Brain pericyte (primary cell): Measurements from ENCODE around the gene WARS2.

Experiments
- DNase-seq: peaks from one replicate; pipeline ENCODE4 v3.0.0-alpha.2; 2012; ENCODE audit warnings: low read depth, low spot score

WARS2 gene

DNA sequence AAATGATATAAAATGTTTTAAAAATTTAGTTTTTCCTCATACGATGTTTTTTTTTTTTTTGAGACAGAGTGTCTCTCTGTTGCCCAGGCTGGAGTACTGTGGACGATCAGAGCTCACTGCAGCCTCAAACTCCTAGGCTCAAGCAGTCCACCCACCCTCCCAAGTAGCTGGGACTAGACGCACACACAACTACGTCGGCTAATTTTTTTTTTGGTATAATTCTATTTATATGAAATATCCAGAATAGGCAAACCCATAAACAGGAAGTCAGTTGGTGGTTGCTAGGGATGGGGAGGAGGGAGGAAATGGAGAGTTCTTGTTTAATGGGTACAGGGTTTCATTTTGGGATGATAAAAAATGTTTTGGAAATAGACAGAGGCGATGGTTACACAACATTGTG, 56.5 kb downstream of the WARS2 start:
- DNase-seq = no peak

DNA sequence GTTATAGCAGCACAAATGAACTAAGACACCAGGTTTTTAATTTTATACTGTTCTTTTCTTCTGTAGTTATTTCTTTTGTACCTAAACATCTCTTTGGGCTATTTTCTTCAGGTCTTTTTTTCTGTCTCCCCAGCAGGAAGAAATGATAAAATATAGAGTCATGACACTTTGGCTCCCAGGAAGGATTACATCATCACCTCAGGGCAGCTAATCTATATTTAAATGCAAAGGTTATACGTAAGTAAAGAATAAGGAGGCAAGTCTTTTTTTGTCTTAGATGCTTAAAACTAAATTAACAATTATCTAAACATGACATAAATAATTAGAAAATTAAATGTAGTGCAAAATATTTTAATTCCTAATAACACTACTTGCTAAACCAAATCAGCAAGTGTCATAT, 57.0 kb downstream of the WARS2 start:
- DNase-seq = no peak

DNA sequence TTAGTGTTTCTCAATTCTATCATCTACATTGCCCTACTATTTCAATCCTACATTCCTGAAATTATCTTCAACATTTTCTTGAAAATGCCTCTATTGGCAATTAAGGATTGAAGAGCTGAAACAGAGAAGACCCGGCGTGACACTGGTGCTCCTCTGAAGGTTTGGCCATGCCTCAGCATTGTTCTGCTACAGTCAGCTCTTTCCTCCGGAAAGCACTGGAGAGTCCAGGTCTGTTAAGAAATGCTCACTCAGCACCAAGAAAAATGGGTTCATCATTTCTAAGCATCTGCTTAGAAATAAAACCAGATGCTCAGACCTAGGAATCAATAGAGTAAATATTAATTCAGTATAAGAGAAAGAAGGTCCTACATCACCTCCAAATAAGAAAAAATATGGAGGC, 58.8 kb downstream of the WARS2 start:
- no peak for DNase-seq

DNA sequence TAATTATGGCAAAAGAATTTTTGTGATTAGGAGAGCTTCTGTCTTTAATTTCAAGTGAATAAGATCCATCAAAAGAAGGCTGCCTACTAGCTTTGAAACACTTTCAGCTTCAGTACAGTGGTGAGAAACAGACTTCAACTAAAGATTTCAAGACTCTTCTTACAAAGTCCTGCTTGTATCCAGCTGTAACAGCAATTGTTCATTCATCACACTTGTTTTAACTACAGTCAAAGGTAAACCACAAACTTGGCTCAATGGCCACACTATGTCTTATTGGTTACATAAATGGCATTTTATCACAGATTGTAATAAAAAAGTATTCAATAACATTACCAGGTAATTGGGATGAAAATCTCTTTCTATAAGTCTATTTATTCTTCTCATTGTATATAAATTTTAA, 59.2 kb downstream of the WARS2 start:
- no peak for DNase-seq

DNA sequence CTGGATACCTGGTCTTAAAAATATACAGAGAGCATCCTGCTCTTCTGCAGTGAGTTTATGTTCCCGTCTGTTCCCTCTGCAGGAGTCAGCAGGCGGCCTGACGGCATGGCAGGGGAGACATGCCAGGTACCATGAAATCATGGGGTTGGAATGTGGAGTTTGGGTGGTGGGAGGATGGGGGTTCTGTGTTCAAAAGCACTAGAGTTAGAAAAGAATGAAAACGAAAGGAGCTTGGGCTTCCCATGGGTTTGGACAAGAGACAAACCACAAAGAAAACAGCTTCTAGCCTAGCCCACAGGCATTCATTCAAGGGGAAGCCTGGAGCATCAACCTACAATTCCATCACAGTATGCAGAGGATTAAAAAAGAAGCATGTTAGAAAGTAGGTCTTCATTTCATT, 59.9 kb downstream of the WARS2 start:
- DNase-seq = peak; percentile 81

DNA sequence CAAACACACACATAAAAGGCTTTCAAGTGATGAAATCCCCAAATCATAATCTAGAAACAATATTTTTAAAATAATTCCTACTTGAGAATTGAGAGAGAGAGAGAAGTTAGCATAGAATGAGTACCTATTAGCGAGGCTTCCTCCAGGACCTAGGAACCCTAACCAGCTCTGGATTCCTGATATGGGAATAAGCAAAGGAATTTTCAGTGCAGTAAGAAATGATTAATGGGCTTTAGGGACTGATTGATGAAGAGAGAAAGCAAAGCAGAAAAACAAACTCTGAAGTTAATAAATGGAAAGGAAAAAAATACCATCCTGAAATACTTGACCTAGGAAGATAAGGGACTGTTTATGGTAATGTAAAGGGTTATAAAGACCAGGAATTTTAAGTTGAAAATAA, 60.6 kb downstream of the WARS2 start:
- DNase-seq = no peak

DNA sequence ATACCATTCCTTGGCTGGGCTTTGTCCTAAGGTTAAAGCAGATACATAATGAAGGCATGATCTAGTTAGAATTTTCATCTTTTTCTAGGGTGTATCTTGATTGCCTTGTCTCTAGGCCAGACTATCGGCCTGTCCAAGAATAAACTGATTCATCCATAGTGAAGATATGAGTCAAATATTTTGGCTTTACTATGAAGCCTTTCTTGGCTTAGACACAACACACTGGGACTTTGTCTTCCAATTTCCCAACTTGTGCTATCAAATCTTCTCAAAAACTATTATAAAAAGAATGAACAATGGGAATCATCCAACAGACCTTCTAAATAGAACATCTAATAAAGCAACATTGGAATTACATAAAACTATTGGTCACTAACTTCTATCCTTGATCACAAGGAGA, 64.8 kb downstream of the WARS2 start:
- no peak for DNase-seq

DNA sequence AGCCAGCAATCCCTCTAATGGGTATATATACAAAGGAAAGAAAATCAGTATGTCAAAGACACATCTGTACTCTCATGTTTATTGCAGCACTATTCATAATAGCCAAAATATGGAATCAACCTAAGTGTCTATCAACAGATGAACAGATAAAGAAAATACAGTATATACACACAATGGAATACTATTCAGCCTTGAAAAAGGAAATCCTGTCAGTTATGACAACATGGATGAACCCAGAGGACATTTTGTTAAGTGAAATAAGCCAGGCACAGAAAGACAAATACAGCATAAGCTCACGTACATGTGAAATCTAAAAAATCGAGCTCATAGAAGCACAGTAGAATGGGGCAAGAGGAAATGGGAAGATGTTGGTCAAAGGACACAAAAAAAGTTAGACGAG, 69.1 kb downstream of the WARS2 start:
- DNase-seq = no peak

DNA sequence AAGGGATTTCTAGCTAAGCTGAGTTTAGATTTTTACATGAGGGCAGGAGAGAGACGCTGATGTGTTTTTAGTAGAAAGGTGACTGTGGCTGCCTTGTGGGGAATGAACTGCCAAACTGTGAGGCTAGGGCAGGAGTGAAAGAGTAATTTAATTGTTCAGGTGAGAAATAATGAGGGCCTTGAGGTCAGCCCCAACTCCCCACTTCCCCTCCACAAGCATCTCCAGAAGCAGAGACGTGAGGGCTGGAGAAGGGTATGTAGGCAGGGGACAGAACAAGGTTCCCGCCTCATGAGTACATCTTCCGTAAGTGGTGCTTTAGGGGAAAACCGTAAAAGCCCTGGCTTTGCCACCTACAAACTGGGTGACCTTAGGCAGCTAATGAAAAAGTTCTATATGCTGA, 70.8 kb downstream of the WARS2 start:
- no peak for DNase-seq

DNA sequence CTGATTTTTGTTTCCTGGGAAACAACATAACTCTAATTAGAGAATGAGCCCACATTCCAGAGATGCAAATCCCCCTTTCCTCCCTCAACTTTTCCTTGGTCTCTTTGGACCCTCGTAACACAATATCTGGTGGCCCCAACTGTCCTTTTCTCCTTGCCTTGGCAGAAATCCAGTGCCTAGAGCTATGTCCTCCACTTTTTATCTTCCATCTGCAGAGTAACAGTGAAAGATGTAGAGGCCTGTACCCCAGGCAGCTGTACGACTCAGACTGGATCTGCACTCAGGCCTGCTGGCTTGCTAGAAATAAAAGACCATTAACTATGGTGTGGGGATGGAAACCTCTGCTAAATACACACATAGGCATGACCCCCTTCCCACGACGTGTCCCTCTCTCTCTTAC, 72.0 kb downstream of the WARS2 start:
- no peak for DNase-seq

DNA sequence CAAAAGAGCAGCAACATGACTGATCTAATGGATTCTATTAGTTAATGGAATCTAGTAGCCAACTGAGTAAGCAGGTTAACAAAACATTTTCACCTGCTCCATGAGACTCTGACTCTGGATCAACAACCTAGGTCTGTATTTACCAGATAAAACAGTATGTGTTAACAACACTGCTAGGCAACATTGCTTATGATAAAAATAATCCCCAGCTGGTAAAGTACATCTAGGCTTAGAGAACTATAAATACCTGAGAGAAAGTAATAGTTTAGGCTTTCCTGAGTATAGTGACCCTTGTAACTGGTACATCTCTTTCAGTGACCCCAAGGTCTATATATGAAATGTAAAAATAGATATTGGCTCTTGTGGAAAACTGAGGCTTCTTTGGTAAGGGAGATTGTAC, 78.8 kb downstream of the WARS2 start:
- no peak for DNase-seq

DNA sequence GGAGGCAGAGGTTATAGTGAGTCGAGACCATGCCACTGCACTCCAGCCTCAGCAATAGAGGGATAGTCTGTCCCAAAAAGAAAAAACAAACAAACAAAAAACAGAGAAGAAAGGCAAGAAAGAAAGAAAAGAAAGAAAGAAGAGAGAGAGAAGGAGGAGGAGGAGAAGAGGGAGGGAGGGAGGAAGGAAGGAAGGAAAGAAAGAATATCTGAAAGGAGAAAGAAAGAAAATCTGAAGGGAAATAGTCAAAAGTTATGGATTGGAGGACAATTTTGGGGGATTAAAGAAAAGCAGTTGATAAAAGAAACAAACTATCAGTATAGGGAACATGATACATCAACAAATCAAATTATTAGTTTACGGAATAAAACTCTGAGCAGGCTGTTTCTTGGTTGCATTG, 84.9 kb downstream of the WARS2 start:
- DNase-seq = no peak

DNA sequence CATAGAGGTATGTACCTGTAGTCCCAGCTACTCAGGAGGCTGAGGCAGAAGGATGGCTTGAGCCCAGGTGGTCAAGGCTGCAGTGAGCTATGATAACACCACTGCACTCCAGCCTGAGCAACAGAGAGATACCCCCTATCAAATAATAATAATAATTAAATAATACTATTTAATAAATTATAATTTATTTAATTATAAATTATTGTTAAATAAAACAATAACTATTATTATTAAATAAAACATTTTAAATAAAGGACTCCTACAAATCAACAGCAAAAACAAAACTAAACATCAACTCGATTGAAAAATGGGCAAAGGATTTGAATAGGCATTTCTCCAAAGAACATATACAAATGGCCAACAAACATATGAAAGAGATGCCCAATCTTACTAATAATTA, 86.5 kb downstream of the WARS2 start:
- no peak for DNase-seq

DNA sequence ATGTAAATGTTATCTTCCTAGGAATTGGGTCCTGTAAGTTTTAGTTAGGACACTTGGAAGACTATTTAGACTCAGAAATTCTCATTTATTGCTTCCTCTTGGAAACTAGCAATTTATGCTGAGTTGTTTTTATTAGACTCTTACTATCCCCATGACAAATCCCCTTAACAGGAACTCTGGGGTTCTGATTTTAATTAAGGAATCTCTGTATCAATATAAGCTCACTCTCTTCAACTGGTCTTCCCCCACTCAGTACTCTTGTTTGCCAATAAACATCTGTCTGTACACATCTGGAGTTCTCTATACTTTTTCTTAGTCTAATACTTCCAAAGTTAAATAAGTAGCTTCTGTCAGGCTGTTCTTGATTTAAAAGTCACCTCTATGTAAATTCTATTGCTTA, 88.2 kb downstream of the WARS2 start:
- DNase-seq = no peak

DNA sequence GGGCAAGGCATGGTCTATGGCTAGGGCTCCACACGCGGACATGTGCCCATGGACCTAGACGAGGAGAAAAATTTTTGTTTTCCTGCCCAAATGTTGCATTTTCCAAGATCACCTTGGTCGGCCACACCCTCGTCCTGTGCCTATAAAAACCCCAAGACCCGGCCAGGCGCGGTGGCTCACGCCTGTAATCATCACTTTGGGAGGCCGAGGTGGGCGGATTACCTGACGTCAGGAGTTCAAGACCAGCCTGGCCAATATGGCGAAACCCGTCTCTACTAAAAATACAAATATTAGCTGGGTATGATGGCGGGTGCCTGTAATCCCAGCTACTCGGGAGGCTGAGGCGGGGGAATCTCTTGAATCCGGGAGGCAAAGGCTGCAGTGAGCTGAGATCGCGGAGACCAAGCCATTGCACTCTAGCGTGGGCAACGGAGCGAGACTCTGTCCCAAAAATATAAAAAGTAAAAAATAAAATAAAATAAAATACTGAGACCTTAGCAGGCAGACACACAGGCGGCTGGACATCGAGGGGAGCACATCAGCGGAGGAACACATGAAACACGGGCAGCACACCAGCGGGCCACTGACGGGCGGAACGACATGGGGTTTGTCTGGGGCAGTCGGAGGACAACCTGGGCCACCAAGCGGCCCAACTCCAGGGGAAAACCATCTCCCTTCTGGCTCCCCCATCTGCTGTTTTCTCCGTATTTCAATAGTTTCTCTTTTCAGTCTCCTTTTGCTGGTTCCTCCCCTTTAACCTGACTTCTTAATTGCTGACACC, 91.6 kb downstream of the WARS2 start:
- DNase-seq = no peak

DNA sequence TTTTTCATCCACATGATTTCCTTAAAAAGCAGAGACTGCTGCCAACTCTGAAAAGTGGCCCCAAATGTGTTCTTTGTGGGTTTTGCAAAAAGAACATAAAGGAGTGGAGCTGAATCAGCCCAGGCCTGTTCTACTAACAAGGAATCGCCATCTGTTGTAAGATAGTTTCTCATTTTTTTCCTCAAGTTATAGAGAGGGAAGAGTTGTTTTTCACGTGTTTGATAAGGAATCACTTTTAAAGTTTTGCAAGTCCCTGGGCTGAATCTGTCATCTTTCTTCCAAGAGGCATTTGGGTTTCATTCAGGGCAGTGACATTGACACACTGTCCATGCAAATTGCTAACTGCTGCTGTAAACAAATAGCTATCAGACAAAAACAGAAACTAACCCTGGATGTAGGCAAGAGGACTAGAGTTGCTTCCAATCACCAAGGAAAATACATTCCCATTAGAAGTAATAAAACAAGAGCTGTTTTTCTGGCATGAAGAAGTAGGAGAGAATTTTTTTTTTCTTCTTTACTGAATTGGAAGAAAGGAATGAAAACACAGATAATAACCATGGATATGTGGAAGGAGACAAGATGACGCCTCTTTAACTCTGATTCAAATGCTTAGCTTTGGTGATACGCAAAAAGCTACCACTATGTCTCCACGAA, 93.5 kb downstream of the WARS2 start:
- DNase-seq = no peak

DNA sequence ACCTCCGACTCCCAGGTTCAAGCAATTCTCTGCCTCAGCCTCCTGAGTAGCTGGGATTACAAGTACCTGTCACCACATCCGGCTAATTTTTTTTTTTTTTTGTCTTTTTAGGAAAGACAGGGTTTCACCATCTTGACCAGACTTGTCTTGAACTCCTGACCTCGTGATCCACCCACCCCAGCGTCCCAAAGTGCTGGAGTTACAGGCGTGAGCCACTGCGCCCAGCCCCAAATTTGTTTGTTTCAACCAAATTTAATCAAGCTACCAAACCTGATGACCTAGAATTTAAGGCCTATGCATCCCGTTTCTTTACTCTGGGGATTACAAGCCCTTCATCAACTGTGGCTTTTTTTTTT, 94.0 kb downstream of the WARS2 start:
- DNase-seq = no peak

DNA sequence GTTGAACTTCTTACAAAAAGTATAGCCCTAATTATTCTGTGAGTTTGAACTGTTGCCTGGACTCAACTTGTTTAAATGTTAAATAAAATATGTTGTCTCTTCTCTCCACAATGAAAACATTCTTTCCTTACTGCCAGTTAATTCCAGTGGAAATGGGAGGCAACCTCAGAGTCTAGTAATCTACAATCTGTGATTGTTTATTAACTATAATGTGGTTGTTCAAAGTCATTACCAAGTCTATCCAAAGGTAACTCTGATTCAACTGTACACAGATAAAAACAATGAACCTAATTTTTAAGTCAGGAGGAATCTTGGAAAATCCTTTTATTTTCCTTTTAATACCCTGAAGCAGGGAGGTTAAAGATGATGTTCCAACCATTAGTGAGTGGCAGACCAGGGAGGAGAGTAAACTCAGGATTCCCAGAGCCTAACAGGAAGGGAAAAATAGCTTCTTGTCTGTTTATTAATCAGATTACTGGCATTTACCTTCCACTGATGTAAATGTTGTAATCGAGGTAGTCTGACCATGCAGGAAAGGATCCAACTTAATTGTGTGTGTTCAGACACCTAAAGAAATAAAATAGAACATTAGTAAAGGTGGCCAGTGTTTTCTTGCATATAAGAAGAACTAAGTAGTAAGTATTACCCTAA, 95.2 kb downstream of the WARS2 start:
- DNase-seq = no peak

DNA sequence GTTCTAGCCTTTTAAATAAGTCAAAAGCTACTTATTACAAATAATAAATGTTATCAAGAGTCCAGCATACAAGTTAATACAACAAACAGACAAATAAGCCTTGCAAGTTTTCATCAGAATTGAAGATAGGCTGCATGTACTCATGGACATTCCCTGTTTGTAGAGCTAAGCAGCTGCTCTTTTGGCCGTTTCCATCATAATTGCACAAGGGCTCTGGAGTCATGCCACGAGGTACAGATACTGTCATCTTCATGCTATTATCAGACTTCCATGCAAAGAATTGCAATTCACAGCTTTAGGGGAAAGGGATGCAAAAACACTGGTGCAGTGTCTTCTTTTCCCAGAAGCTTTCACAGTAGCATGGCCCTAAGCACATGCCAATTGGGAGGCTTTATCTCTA, 99.5 kb downstream of the WARS2 start:
- no peak for DNase-seq

DNA sequence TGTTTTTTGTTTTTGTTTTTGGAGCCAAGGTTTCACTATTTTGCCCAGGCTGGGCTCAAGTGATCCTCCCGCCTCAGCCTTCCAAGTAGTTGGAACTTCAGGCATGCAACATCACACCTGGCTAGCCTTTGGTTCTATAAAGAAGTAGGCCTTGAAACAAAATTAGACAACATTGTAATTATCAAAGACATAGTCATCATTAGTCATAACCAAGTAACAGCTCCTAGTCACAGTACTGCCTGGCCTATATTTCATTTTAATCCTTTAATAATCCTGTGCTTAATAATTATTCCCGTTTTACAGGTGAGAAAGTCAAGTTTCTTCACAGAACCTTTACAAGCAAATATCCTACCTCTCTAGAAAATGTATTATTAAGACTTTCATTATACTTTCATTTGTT, 100.0 kb downstream of the WARS2 start:
- DNase-seq = no peak

DNA sequence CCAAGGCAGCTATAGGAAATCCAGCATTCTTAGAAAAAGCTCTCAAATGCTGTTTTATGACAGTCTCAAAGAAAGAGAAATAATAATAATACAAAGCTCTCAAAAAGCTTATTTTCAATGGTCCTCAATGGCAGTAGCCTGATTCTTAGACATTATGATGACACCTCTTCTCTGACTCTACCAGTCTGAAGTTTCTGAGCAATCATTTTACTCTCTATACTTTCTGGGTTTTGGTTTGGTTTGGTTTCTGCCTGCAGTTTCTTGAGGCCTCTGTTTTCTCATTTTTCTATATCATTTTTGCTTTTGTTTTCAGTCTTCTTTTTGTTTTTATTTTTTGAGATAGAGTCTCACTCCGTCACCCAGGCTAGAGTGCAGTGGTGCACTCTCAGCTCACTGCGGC, 102.1 kb downstream of the WARS2 start:
- DNase-seq = no peak

DNA sequence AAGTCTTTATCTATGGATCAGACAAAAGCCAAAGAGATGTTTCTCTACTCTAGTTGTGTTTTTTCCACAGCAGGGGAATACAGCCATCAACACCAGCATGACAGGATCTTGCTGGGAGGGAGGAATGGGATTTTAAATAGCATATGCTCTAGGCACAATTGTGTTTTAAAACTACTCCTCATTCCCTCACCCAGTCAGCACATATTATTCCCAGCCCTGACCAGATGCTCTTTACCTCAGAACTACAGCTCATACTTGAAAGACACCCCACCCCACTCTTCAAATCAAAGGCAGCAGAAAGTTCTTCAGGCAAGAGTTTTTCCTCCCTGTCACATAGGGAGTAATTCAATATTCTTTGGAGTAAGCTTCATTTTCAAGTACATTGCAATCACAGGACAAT, 106.1 kb downstream of the WARS2 start:
- DNase-seq = no peak

DNA sequence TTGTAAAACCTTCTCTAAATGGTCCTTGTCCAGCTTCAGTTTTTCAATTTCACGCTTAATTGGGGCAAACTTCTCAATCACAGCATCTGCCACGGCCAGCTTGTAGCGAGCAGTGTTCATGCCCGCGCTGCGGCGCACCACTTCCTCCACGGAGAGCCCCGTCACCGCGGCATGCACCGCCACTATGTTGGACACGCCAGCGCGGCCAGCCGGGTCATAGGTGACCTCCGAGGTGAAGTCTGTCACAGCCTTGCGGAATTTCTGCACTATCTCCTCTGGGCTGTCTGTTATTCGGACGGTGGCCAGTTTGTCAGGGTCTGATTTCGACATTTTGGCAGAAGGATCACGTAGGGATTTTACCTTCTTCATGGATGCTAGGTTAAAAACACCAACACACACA, 107.5 kb downstream of the WARS2 start:
- no peak for DNase-seq
